Astrocyte of the spinal cord (primary cell): ENCODE measurements around the gene DTHD1.

Experiments used
- DNase-seq: peaks from one replicate; pipeline ENCODE4 v3.0.0; 2011; ENCODE audit warnings: low read depth, low spot score
- H3K4me3 ChIP-seq: 2 replicates; pipeline ENCODE4 v1.5.1; 2011; ENCODE audit warnings: low read depth, mild to moderate bottlenecking, low read length, moderate library complexity
- CTCF ChIP-seq: IDR thresholded peaks from 2 replicates; pipeline ENCODE4 v1.5.1; 2012; ENCODE audit warnings: low read depth, mild to moderate bottlenecking, low read length, inconsistent platforms
- in situ Hi-C: cut with HindIII; loops from 2 replicates; pipeline ENCODE4 v1.10.0; 2017; ENCODE audit warnings: low sequenced_read_pairs

DTHD1 gene

DNA sequence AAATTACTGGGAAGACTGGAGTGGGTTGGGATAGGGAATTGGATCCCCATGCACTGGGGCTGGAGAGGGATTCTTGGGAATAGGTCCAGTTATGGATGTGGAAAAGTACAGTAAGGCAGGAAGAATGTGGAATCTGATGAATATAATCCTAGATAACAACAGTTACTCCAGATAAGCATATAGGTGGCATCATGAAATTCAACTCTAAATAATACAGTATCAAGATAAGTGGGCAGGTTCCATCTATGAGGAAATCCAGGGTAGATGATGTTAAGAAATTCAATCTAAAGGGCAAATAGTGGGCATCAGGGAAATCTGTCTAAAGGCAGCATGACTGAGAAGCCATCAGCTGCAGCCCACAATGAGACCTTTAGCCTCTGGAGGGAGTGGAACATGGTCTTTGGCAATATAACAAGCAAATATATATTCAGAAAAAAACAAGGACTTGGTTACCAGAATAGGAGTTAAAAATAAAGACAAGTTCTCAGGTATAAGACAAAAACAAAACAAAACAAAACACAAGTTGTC is 1.2 kb downstream of the DTHD1 start:
- no peak for TF ChIP-seq CTCF
- H3K4me3 ChIP-seq = no peak overlapping the region
- DNase-seq = no peak
- in situ Hi-C loops = no loop called here

DNA sequence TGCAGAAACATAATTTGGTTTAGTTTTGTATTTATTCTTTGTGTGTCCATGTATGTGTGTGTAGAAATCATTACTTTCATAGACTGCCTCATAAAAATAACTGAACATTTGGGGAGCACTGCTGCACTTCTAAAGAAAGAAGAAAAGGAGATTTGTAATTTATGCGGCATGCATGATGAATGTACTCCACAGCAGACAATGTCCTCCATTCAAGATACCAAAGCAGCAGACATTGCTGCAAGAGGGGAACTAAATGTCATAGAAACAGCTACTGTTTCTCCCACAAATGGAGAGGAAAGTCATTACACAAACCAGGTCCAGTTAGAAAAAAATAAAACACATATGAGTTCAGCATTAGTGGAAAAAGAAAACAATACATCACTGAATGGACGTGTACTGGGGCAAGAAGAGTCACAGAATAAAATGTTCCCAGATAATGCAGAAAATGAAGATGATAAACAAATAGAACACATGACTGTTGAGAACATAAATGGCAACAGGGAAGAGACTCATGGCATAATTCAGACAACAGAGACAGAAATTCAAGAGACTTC is 2.6 kb downstream of the DTHD1 start:
- H3K4me3 ChIP-seq = no peak overlapping the region
- DNase-seq = no peak
- in situ Hi-C loops = no loop called here
- no peak for TF ChIP-seq CTCF

- in situ Hi-C loops = no loop called here
- no peak for TF ChIP-seq CTCF
- no peak for DNase-seq
- no peak overlapping the region for H3K4me3 ChIP-seq
Observed at GRCh38 chr4:36285784-36286480, 4.5 kb downstream of the DTHD1 start.

- in situ Hi-C loops = no loop called here
- H3K4me3 ChIP-seq = no peak overlapping the region
- no peak for TF ChIP-seq CTCF
- DNase-seq = no peak
Observed at GRCh38 chr4:36286481-36286871, 5.1 kb downstream of the DTHD1 start.

DNA sequence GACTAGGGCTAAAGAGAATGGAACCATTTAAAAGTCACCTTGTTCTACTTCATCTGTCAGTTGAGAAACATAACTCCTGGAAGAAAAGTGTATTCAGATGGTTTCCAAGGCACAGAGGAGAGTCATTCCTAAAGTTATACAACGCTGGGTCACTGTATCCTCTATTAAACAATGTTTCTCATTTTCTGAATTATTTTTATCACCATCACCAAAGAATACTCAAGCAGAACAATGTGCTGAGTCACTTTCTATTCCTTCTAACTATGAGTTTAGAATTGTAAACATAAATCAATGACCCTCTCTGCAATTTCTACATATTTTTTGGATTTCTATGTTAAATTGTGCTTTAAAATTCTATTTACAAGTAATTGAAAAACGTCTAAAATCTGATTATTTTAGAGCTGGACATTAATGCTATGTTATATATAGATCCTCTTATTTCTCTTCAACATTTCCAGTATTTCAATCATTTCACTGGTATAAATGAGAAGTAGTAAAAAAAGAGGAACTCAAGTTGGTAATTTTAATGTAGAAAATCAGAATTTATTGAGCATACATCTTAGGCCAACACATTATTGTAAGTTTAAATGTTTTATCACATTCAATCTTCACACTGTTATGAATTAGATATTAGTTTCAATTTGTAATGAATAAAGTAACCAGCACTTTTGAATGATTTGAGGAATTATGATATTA is 7.5 kb downstream of the DTHD1 start:
- H3K4me3 ChIP-seq = no peak overlapping the region
- peak; percentile 12 for DNase-seq
- no peak for TF ChIP-seq CTCF
- in situ Hi-C loops = no loop called here

DNA sequence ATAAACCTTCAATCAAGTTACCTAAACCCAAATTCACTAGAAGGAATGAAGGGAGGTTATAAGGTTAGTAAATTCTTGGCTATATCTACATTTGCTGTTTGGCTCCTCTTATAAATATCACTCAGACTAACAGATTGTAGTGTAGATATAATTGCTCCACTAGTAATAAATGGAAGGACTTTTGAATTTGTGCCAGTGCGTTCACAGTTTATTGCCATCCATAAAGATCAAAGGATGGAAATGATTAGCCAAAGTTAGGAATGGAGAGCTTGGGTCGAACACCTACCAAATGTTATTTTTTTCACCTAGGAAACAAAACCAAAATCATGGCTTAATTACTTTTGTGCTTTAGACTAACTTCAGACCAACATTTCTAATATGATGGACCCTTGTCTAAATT is 9.2 kb downstream of the DTHD1 start:
- in situ Hi-C loops = no loop called here

More for the DNA sequence above, 9.2 kb downstream of the DTHD1 start:
- DNase-seq = no peak
- H3K4me3 ChIP-seq = no peak overlapping the region
- no peak for TF ChIP-seq CTCF
